Calu3 (cell line): ENCODE measurements around the gene PDZD4. TPM values are rescaled to one million over a fixed set of nuclear protein-coding genes. Genes with fewer than 3 reads are reported as not detected.

Experiments used
- BruUV-seq: library from RNA; stranded (reverse); fragments of 400-500 nt; replicated peaks from 2 replicates; lab custom pipeline; 2021; lab: Mats Ljungman, UMichigan
- CTCF ChIA-PET: fragments of 300-600 bp; sonication (Branson Sonifier 250); formaldehyde crosslinking; loops from one replicate; lab custom pipeline; 2022; ENCODE audit warnings: antibody characterized with exemption; lab: Charles Lee
- DNase-seq: peaks from one replicate; pipeline ENCODE4 v3.0.0; 2022
- H3K27ac Mint-ChIP-seq: one replicate; pipeline ENCODE4 v1.8.0; 2022; ENCODE audit warnings: mixed read lengths; ENCODE audit not compliant: unreplicated experiment
- H3K27me3 Mint-ChIP-seq: one replicate; pipeline ENCODE4 v1.8.0; 2022; ENCODE audit warnings: mixed read lengths; ENCODE audit not compliant: unreplicated experiment
- H3K36me3 Mint-ChIP-seq: one replicate; pipeline ENCODE4 v1.8.0; 2022; ENCODE audit warnings: mild to moderate bottlenecking, moderate library complexity, mixed read lengths; ENCODE audit not compliant: insufficient read depth, unreplicated experiment
- H3K4me1 Mint-ChIP-seq: one replicate; pipeline ENCODE4 v1.8.0; 2022; ENCODE audit warnings: mild to moderate bottlenecking, low read depth, mixed read lengths; ENCODE audit not compliant: unreplicated experiment
- H3K4me3 Mint-ChIP-seq: one replicate; pipeline ENCODE4 v1.8.0; 2022; ENCODE audit warnings: mild to moderate bottlenecking, low read depth, moderate library complexity, mixed read lengths; ENCODE audit not compliant: unreplicated experiment
- H3K9me3 Mint-ChIP-seq: one replicate; pipeline ENCODE4 v1.8.0; 2022; ENCODE audit warnings: low read depth, mixed read lengths; ENCODE audit not compliant: unreplicated experiment
- intact Hi-C: fragments of 100-400 bp; cut with micrococcal nuclease; formaldehyde crosslinking; loops from one replicate; pipeline ENCODE4 v1.10.0; 2022; ENCODE audit not compliant: unreplicated experiment
- total RNA-seq: library from RNA; stranded (reverse); gene quantifications from 2 replicates; pipeline ENCODE4 v1.2.3, GENCODE V29; 2022
- TF ChIP-seq, protein P1 (sequence below): fragments of 200-600 bp; IDR thresholded peaks from one replicate; pipeline ENCODE4 v1.8.0; 2022; ENCODE audit warnings: antibody characterized with exemption; ENCODE audit not compliant: unreplicated experiment

Gene PDZD4
- total RNA-seq, 1 experiment from 2014 or later = 0.76 TPM

- intact Hi-C loops = no loop called here
- TF ChIP-seq, protein P1, sequence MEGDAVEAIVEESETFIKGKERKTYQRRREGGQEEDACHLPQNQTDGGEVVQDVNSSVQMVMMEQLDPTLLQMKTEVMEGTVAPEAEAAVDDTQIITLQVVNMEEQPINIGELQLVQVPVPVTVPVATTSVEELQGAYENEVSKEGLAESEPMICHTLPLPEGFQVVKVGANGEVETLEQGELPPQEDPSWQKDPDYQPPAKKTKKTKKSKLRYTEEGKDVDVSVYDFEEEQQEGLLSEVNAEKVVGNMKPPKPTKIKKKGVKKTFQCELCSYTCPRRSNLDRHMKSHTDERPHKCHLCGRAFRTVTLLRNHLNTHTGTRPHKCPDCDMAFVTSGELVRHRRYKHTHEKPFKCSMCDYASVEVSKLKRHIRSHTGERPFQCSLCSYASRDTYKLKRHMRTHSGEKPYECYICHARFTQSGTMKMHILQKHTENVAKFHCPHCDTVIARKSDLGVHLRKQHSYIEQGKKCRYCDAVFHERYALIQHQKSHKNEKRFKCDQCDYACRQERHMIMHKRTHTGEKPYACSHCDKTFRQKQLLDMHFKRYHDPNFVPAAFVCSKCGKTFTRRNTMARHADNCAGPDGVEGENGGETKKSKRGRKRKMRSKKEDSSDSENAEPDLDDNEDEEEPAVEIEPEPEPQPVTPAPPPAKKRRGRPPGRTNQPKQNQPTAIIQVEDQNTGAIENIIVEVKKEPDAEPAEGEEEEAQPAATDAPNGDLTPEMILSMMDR = no peak
- H3K27ac Mint-ChIP-seq = no peak overlapping the region
- peaks cover 54% of the 10 kb centered on the region for H3K27me3 Mint-ChIP-seq
- no peak for DNase-seq
- H3K4me3 Mint-ChIP-seq = no peak overlapping the region
- CTCF ChIA-PET = no interaction called here
- H3K36me3 Mint-ChIP-seq = no peaks in the 10 kb centered on the region
- H3K4me1 Mint-ChIP-seq = no peaks in the 10 kb centered on the region
- H3K9me3 Mint-ChIP-seq = no peaks in the 10 kb centered on the region
- BruUV-seq = no TSS peak
Measured at GRCh38 chrX:153851981-153852380, 21.6 kb upstream of the PDZD4 start.

- H3K27ac Mint-ChIP-seq = no peak overlapping the region
- no TSS peak for BruUV-seq
Measured at GRCh38 chrX:153848325-153848724, 18.0 kb upstream of the PDZD4 start.

DNA sequence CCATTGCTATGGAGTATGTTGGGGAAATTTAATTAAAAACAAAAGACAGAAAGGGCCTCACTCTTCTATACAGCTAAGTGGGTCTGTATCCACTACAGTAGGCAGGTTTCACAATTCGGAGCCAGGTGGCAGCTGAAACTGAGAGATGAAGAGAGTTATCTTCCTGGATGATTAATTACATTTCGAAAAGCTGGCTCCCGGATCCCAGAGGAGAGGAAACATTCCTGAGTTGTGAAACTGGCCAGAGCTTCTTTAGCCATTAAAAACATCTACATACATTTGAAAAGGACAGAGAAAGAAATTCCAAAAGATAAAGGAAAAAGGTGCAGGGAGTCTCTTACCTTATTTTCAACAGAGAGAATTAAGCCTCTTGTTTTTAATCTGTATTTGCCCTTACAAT lies 15.5 kb upstream of the PDZD4 start:
- no peaks in the 10 kb centered on the region for H3K4me1 Mint-ChIP-seq
- no peak overlapping the region for H3K4me3 Mint-ChIP-seq
- TF ChIP-seq, protein P1 = no peak
- H3K9me3 Mint-ChIP-seq = no peaks in the 10 kb centered on the region
- no peaks in the 10 kb centered on the region for H3K36me3 Mint-ChIP-seq
- CTCF ChIA-PET = no interaction called here
- H3K27me3 Mint-ChIP-seq = peaks cover 52% of the 10 kb centered on the region
- no TSS peak for BruUV-seq
- intact Hi-C loops = no loop called here
- no peak overlapping the region for H3K27ac Mint-ChIP-seq
- DNase-seq = no peak

More at GRCh38 chrX:153848325-153848724, 18.0 kb upstream of the PDZD4 start:
- no peaks in the 10 kb centered on the region for H3K9me3 Mint-ChIP-seq
- TF ChIP-seq, protein P1 = no peak
- H3K27me3 Mint-ChIP-seq = peaks cover 58% of the 10 kb centered on the region
- no peaks in the 10 kb centered on the region for H3K36me3 Mint-ChIP-seq
- H3K4me3 Mint-ChIP-seq = no peak overlapping the region
- CTCF ChIA-PET = no interaction called here
- DNase-seq = no peak
- no peaks in the 10 kb centered on the region for H3K4me1 Mint-ChIP-seq
- intact Hi-C loops = no loop called here

DNA sequence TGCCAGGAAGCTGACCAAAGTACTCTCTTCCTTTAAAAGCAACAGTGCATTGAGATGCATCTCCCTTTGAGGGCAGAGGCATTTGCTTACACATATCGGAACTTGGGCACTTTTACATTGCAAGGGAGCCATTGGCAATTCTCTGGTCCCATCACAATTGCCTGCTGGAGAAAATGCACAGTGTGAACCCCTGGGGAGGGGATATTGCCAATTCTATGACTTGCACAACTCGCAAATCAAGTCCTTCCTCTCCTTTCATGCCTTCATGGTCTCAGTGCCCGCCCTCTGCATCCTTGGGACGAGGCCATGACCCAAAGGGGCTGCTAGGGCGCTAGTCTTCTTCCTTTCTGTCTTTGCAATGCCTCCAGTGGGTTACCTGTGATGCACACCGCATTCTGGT lies 14.9 kb upstream of the PDZD4 start:
- no peaks in the 10 kb centered on the region for H3K9me3 Mint-ChIP-seq
- no TSS peak for BruUV-seq
- TF ChIP-seq, protein P1 = no peak
- peaks cover 51% of the 10 kb centered on the region for H3K27me3 Mint-ChIP-seq
- H3K4me3 Mint-ChIP-seq = no peak overlapping the region
- no peaks in the 10 kb centered on the region for H3K4me1 Mint-ChIP-seq
- H3K27ac Mint-ChIP-seq = no peak overlapping the region
- intact Hi-C loops = no loop called here
- DNase-seq = no peak
- H3K36me3 Mint-ChIP-seq = no peaks in the 10 kb centered on the region
- CTCF ChIA-PET = no interaction called here
